ENCODE results near the gene MRTFA.

The MRTFA gene

DNA sequence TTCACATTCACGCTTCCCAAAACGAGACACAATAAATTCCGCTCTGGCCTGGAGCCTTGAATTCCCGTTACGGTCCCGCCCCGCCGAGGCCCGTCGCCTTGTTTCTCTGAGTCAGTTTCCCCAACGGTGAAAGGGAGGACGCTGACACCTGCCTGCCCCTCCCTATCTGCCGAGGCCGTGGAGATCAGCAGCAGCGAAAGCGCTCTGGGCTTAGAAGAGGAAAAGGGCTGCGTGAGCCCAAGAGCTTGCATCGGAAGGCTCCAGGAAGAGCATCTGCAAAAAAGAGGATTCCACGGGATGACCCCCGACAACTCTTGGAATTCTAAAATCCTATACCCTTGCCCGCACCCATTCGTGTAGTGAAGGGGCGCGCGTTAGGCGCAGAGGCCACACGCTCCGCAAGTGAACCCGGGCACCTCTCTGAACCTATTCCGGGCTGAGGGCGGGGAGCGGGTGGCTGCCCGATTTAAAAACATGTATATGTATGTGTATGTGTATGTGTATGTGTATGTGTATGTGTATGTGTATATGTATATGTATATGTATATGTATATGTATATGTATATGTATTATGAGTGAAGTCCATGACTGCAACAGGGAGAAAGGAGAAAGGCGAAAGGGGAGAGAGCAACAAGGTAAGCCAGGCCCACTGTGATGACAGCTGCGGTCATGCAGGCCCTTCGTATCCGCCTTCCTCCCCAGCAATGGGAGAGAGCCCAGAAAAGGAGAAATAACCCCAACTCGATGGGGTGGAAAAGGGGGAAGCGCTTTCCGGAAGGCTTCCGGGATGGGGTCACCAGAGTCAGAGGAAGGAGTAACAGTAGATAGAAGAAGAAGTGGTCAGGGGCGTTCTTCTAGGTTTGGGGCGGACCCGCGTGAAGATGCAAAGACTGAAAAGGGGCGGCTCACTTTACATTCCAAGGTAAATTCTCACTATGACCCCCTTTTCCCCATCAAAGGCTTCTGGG, 948 bp upstream of the MRTFA start:
- TF ChIP-seq, protein P1, sequence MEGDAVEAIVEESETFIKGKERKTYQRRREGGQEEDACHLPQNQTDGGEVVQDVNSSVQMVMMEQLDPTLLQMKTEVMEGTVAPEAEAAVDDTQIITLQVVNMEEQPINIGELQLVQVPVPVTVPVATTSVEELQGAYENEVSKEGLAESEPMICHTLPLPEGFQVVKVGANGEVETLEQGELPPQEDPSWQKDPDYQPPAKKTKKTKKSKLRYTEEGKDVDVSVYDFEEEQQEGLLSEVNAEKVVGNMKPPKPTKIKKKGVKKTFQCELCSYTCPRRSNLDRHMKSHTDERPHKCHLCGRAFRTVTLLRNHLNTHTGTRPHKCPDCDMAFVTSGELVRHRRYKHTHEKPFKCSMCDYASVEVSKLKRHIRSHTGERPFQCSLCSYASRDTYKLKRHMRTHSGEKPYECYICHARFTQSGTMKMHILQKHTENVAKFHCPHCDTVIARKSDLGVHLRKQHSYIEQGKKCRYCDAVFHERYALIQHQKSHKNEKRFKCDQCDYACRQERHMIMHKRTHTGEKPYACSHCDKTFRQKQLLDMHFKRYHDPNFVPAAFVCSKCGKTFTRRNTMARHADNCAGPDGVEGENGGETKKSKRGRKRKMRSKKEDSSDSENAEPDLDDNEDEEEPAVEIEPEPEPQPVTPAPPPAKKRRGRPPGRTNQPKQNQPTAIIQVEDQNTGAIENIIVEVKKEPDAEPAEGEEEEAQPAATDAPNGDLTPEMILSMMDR (conservative IDR thresholded peaks at IDR 0.05; ENCODE audit: control insufficient read depth, insufficient read depth, low read depth, low read length): no peak
- peak overlapping the region; percentile 64 for H3K4me3 ChIP-seq (ENCODE audit: control insufficient read depth, low read depth, low read length)
- no peak for DNase-seq (ENCODE audit: low read depth)

DNA sequence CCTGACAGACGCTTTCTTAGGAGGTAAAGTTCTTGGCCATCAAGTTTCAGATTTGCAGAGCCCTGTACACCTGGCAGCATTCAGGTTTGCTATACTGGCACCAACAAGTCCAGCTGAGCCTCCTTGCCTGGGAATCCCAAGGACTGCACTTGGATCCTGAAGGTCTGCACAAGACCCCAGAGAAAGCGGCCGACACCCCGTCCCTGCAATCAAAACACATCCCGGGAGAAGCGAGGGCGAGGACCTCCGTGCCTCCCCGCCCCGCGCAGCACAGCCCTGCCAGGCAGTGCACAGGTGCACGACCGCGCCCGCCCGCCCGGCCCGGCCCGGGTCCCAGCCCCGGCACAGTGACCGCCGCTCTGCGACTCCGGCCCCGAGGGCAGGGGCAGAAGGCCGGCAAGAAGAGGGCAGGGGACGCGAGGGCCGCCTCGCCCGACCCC, 559 bp downstream of the MRTFA start:
- no peak for DNase-seq (ENCODE audit: low read depth)
- TF ChIP-seq, protein P1 (conservative IDR thresholded peaks at IDR 0.05; ENCODE audit: control insufficient read depth, insufficient read depth, low read depth, low read length): no peak
- H3K4me3 ChIP-seq (ENCODE audit: control insufficient read depth, low read depth, low read length): peak overlapping the region; percentile 81

DNA sequence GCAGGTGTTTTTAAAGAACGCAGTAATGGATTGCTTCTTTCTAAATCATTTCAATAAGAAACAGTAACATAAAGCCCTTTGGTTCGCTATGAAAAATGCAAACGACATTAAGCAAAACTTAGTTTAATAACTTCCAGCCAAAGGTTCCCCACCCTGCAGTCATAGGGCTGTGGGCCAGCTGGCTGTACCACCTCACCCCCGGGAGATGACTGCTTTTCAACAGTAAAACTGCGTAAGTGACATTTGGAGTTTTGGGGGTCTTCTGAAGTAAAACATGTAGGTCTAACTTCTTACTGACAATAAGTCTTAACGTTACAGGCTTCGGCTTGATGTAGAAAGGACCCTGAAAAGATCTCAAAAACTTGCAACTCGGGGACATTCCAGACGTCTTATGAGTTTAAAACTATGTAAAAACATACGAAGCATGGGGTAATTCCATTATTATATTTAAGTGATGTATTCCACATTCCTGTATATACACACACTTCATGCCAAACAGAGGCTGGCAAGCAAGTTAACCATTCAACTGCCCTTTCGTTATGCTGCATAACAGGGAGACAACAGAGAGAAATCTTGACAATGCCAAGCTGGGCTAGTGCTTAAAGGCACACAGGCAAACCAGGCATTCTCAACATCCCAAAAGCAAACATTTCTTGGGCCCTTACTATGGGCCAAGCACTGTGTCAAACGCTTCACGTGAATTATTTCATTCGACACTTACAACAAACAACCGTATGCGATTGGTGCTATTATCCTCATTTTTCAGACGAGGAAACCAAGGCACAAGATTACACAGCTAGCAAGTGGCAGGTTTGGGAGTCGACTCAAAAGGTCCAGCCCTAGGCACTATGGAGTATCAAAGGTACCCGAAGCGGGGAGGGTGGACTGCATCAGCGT, 1.2 kb downstream of the MRTFA start:
- no peak for DNase-seq (ENCODE audit: low read depth)
- TF ChIP-seq, protein P1 (conservative IDR thresholded peaks at IDR 0.05; ENCODE audit: control insufficient read depth, insufficient read depth, low read depth, low read length): no peak
- peak overlapping the region; percentile 81 for H3K4me3 ChIP-seq (ENCODE audit: control insufficient read depth, low read depth, low read length)

GRCh38 chr22:40634119-40634903, 2.2 kb downstream of the MRTFA start:
- no peak for DNase-seq (ENCODE audit: low read depth)
- peak overlapping the region; percentile 81 for H3K4me3 ChIP-seq (ENCODE audit: control insufficient read depth, low read depth, low read length)
- TF ChIP-seq, protein P1 (conservative IDR thresholded peaks at IDR 0.05; ENCODE audit: control insufficient read depth, insufficient read depth, low read depth, low read length): no peak

DNA sequence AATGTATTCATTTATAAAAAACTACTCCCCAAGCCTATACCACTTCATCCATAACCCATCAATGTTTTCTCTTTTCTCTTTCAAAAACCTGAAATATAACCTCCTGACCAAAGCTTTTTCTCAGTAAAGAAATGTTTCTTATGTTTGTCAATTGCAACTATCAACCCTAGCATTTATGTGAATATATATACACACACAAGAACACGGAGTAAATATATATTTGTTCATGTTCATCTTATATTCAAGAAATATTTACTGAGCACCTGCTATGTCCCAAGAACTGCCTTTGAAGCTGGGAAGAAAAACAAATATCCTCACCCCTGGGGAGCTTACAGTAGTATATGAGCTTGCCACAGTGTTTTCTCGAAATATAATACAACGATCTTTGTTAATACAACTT, 3.5 kb downstream of the MRTFA start:
- no peak overlapping the region for H3K4me3 ChIP-seq (ENCODE audit: control insufficient read depth, low read depth, low read length)
- TF ChIP-seq, protein P1 (conservative IDR thresholded peaks at IDR 0.05; ENCODE audit: control insufficient read depth, insufficient read depth, low read depth, low read length): no peak
- DNase-seq (ENCODE audit: low read depth): no peak

DNA sequence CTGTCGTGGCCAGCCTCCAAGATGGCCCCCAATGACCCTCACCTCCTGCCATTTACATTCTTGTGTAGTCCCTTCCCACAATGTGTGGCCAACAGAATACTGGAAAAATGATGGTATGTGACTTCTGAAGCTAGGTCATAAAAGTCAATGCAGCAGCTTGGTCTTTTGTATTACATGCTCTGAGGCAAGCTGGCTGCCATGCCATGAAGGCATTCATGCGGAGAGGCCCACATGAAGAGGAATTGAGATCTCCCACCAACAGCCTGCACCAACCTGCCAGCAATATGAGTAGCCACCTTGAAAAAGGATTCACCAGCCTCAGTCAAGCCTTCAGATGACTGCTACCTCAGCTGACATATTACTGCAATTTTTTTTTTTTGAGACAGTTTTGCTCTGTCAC, 4.6 kb downstream of the MRTFA start:
- no peak for DNase-seq (ENCODE audit: low read depth)
- H3K4me3 ChIP-seq (ENCODE audit: control insufficient read depth, low read depth, low read length): no peak overlapping the region
- TF ChIP-seq, protein P1 (conservative IDR thresholded peaks at IDR 0.05; ENCODE audit: control insufficient read depth, insufficient read depth, low read depth, low read length): no peak
